Left ventricle myocardium superior (tissue), 1 donor: Measurements from ENCODE around the gene PTGIR. TPM values are rescaled to one million over a fixed set of nuclear protein-coding genes. Genes with fewer than 3 reads are reported as not detected.
"Not testable (repeated sequence)": the region's sequence is repeated elsewhere in the genome, so short reads cannot be mapped to it uniquely, and the experiment has no call there.

Source experiments
- ATAC-seq: fragments of 200-7000 bp; cut with Tn5 transposase; one replicate; pipeline ENCODE4 v1.9.1; 2020; ENCODE audit warnings: mild to moderate bottlenecking, moderate library complexity
- DNase-seq: peaks from one replicate; pipeline ENCODE4 v3.0.0-alpha.2; 2020
- intact Hi-C: fragments of 100-400 bp; cut with micrococcal nuclease; formaldehyde crosslinking; loops from one replicate; pipeline ENCODE4 v1.11.0; 2022
- total RNA-seq: library from RNA; stranded (reverse); fragmentation: NEBNext Ultra II Directional; extraction: Animal tissue kit (Norgen Biotek cat#: 25700); gene quantifications from one replicate; pipeline ENCODE4 v1.2.1, GENCODE V29; 2021
- donor health status: DM: no; HTN: yes; CAD: no; lungs with severe emphysema.

The PTGIR gene
- total RNA-seq, 1 donor from 2014 or later, result 3.0 TPM

DNA sequence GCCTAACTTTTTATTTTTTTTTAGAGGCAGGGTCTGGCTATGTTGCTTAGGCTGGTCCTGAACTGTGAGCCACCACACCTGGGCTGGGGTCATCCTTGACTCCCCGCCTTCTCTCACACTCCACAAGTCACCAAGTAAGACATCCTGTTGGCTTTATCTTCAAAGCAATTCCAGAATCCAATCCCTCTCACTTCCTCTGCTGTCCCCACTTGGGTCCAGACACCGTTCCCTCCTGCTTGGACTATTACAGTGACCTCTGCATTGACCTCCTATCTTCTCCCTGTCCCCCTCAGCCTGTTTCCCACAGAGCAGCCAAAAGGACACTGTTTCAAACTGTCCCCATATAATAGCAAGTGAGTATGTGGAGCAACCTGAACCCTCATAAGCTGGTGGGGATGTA lies 15.8 kb upstream of the PTGIR start:
- DNase-seq (no peak), ATAC-seq (no peak)
- intact Hi-C loops, result no loop called here

DNA sequence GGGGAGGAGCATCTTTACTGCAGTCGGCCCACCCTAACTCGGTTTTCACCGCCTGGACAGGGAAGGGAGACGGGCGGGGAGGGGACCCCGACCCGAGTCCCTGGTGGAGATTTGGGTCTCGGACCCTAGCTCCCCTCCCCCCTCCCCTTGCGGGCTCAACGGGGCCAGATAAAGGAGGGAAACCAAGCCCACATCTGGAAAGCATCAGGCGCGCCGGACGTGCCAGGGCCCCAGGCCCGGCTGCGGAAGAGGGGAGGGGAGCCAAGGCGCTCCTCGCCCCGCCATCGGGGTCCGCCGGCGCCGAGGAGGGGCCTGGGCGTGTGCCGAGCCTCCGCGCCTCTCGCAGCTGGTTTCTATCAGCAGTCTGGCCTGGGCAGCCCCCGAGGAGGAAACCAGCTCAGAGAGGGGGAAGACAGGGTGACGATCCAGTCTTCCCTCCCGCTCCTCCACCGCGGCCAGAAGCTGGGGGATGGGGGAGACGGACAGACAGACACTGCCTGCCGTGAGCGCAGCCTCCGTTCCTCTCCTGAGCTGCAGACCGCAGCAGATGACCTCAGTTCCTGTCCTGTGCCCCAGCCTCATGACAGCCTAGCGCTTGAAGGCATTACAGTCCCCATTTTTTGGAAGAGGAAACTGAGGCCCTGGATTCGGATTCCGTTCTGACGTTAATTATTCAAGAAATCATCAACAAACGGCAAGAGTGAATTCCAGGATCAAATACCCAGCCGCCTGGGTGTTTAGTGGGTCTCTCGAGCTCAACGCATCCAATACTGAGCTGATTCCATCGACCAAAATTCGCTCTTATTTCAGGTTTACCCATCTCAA lies 14.7 kb upstream of the PTGIR start:
- intact Hi-C loops, result no loop called here
- DNase-seq (peak; percentile 75), ATAC-seq (peak; percentile 62)

DNA sequence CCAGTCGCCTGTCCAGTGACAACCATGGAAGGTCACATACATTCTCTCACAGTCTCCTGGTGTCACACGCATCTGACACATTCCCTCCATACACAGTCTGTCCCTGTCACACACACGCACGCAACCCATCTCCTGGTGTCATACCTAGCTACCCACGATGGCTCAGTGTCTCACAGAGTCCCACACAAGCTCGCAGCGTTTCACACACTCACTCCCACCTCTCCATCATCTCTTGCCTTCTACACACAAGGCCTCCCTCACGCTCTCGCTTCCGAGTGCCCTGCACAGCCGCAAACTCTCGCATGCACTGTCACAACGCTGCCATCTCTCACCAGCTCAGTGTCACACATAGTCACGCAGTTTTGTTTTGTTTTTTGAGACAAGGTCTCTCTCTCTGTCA lies 12.3 kb upstream of the PTGIR start:
- DNase-seq (no peak), ATAC-seq (no peak)
- intact Hi-C loops, result no loop called here

DNA sequence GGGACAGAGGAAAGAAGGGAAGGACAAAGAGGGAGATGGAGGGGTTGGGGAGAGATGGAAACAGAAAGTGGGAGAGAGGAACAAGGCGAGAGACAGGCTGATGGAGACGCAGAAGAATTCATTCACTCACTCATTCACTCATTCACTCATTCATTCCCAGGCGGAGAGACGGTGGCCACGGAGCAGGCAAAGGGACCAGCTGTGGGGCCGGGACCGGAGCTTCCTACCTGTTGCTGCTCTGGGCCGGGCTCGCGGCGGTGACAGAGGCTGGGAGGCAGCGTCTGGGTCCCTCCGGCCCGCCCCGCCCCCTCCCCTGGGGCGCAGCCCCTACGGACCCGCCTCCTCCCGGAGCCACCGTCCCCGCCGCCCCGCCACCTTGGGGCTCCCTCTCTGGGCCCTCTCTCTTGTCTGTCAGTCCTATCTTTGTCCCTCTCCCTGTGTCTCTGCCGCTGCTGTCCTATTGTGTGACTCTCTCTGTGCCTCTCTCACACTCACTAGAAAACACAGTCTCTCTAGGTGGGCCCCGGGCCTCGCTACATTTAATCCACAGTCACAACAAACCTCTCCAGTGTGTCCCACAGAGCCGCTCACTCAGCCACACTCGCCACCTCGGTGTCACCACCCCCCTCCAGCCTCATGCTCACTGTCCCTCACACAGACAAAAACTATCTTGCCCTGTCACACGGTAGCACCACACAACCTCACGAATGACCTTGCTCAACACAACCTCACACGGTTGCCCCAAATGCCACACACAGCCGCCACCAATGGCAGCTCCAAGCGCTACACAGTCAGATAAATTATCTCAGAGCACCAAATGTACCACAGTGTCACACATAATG lies 11.3 kb upstream of the PTGIR start, which contains the start of gene GNG8:
GNG8 (minus strand) TSS at position 283 of the 842 bp plus-strand sequence. CDS start 1,520 bp downstream, outside the sequence.
- ATAC-seq, result no peak
- intact Hi-C loops, result no loop called here
- no peak for DNase-seq

DNA sequence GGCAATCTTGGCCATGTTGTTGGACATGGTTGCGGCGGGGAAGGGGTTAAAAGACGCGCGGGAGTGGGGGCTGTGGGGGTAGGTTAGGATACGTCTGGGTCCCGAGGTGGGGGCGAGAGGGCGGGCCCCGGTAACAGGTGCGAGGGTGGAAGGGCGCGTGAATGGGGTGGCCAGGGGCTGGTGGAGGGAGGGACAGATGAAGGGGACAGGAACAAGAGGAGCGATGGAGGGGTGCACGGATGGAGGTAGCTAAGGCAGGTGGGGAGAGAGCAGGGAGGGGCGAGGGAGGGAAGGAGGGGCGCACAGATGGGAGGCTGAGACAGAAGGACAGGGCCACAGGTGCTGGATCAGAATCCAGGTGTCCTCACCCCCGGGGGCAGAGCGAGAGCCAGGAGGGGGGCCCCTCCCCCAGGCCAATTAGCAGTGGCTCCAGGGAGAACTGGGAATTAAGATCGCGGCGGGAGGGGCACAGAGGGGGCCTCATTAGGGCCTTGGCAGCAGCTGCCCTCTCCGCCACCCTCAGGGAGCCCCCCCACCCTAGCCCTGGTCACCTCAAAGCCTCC lies 9.8 kb upstream of the PTGIR start:
- DNase-seq, result no peak
- intact Hi-C loops, result no loop called here
- no peak for ATAC-seq

DNA sequence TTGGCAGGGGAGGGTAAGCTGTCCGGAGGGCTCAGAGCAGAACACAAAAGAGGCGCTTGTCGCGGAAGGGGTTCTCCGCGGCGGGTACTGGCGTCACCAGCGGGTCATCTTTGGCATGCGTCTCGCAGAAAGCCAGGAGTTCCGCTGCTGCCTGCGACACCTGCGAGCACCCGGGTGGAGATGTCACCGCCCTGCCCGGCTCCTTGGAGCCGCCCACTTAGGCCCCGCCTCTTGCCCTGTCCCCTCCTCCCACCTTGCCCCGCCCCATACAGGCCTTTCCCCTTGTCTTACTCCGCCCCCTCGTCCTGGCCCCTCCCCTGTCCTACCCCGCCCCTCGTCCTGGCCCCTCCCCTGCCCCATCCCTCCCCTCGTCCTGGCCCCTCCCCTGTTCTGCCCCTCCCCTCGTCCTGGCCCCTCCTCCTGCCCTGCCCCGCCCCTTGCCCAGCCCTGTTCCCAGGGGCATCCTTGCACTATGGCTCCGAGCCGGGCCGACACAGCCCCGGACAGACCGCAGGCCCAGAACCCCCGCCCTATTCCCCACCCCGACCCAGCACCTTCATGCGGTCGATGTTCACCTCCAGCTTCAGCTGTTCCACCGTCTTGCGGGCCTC lies 9.3 kb upstream of the PTGIR start:
- intact Hi-C loops, result no loop called here
- DNase-seq (peak; percentile 78), ATAC-seq (peak; percentile 42)

DNA sequence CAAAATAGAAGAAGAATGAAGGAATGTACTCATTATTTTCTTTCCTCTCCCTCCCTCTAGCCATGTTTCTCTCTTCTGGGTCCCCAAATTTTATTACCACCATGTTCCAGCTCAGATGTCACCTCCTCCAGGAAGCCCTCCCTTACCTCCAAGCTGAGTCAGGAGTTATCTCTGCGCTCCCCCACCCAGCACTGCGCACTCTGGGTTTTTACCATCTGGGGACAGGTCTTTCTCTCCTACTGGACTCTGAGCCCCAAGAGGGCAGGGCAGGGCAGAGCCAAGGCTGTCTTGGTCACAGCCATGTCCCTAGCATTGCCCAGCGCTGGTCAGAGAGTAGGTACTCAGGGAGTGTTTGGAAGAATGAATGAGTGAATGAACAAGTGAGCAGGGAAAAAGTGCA lies 8.2 kb upstream of the PTGIR start:
- ATAC-seq, result no peak
- no peak for DNase-seq
- intact Hi-C loops, result no loop called here

DNA sequence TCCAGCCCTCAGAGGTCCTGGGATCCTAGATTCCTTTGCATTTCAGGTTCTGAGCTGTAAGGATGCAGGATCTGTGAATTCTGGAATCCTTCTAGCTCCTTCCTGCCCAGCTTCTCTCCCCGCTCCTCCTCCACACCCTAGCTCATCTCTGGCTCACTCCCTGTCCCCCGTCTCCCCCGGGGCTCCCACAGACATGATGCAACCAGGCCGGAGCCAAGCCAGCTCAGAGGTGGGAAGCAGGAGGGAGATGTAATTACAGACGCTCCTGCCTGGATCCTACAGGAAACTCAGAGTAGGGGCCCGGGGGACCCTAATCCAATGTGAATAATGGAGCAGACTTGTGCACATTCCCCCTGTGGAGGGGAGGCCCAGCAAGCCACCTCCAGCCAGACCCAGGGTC lies 6.6 kb upstream of the PTGIR start:
- intact Hi-C loops, result no loop called here
- peak; percentile 23 for ATAC-seq
- DNase-seq, result peak; percentile 69

DNA sequence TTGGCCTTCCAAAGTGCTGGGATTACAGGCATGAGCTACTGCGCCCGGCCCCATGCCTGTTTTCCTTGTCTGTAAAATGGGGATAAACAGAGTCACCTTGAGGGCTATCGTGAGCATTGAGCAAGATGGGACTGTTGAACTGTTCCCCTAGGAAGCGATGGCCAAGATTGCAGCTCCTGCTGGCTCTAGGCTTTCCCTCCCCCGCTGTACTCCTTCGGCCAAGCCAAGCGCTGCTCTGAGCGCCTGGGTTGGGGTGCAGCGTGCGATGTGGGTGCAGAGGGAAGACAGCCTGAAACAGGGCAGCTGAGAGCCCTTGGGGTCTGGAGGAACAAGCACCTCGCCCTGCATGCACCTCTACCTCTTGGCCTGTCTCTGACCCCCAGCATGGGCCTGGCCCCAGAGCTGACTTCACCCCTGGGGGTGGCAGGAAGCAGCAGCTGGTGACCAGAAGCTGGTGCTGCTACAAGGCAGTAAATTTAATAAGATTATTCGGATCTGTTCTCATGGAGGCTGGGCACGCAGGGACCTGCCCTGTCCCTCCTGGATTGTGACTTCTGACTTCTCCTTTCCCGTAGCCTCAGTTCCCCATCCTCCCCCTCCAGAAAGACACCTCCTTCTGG lies 5.8 kb upstream of the PTGIR start:
- intact Hi-C loops, result no loop called here

DNA sequence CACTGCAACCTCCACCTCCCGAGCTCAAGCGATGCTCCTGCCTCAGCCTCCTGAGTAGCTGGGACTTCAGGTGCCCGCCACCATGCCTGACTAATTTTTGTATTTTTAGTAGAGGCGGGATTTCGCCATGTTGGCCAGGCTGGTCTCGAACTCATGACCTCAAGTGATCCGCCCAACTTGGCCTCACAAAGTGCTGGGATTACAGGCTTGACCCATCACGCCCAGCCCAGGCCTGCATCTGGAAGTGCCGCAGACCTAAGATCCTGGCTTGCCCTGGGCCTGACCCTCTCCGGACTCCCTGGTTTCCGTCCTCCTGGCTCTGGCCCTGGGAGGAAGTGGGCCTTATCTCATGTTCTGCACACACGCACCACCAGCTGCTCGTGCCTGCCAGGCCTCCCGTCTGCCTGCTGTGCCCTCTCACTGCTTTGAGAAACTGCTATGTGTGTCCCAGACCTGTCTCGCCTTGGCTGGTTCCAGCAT lies 4.7 kb upstream of the PTGIR start:
- intact Hi-C loops, result no loop called here
- peak; percentile 63 for DNase-seq
- peak; percentile 14 for ATAC-seq

More for the DNA sequence above, 5.8 kb upstream of the PTGIR start:
- no peak for DNase-seq
- peak; percentile 35 for ATAC-seq

DNA sequence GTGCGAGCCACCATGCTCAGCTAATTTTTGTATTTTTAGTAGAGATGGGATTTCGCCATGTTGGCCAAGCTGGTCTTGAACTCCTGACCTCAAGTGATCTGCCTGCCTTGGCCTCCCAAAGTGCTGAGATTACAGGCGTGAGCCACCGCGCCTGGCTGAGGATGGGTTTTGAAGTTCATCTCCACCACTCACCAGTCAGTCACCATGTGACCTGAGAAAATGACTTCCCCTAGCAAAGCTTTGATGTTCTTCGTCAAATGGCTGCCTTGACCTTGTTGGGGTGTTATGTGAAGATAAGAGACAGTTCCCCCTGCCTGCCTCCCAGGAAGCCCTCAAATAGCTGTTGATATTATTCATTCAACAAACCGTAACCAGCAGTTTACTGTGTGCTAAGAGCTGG lies 4.1 kb upstream of the PTGIR start:
- intact Hi-C loops, ATAC-seq, DNase-seq: not testable (repeated sequence)

DNA sequence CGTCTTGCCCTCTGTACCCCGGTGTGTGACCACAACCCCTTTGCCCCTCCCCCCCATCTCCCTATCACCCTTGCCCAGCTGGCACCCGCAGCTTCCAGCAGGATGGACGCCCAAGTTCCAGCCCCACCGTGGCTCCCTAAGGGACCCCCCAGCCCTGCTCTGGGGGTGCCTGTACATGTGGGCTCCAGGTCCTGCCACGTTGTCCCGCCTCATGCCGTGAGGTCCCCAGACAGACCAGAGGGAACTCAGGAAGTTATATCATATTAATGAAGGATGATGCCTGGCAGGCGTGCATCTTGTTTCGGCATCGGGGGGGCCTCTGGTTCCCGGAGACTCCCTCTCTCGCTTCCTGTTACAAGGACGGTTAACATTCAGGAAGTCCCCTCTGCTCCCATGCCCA lies 1.6 kb upstream of the PTGIR start:
- intact Hi-C loops, result no loop called here
- no peak for DNase-seq
- ATAC-seq, result no peak

DNA sequence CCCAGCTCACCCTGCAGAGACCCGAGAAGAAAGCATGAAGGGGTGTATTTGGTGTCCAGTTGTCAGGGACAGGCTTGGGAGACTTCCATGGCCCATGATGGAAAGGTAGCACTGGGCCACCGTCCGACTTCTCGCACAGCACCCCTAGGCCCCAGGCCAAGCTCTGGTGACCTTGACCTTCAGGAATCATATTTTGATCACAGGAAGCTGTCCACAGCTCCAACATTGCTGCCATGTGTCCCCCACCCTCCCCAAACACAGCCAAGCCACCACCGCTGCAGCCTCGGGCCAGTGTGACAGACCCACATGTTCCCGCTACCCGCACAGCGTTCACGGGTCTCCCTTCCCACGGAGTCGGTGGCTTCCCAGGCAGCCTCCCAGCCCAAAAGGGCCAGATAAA lies 842 bp upstream of the PTGIR start:
- ATAC-seq (peak; percentile 3), DNase-seq (peak; percentile 51)
- intact Hi-C loops, result no loop called here

DNA sequence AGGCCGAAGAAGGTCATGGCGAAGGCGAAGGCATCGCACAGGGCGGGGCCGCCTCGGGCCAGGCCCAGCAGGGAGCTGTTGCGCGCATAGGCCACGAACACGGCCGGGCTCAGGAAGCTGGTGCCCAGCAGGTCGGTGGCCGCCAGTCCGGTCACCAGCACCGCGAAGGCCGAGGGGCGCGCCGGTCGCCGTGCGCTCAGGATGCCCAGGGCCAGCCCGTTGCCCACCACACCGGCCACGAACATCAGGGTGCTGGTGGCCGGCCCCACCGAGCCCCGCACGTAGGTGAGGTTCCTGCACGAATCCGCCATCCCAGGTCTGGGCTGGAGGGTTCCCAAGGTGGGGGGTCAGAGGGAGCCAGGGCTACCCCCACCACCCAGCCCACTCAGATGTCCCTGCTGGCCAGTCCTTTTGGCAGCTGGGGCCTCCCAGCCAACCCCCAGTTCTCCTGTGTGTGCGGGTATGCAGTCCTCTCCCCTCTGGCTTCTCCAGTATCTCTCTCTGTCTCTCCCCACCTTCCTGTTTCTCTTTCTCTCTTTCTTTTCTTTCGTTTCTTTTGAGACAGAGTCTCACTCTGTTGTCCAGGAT lies 880 bp downstream of the PTGIR start:
- DNase-seq (peak; percentile 17), ATAC-seq (no peak)
- intact Hi-C loops, result no loop called here

DNA sequence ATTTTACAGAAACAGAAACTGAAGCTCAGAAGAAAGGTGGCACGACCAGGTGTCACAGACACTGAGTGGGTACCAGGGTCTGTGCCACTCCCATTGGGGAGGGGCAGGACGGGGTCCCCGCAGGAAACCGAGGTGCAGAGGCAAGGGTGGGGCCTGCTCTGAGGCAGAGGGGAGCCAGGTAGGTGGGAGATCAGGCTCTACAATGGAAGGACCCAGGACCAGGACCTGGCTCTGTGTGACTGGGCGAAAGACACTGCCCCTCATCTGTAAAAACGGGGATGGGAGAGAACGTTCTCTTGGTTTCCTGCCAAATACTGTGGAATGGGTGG lies 2.8 kb downstream of the PTGIR start:
- no peak for DNase-seq
- ATAC-seq, result no peak
- intact Hi-C loops, result no loop called here

DNA sequence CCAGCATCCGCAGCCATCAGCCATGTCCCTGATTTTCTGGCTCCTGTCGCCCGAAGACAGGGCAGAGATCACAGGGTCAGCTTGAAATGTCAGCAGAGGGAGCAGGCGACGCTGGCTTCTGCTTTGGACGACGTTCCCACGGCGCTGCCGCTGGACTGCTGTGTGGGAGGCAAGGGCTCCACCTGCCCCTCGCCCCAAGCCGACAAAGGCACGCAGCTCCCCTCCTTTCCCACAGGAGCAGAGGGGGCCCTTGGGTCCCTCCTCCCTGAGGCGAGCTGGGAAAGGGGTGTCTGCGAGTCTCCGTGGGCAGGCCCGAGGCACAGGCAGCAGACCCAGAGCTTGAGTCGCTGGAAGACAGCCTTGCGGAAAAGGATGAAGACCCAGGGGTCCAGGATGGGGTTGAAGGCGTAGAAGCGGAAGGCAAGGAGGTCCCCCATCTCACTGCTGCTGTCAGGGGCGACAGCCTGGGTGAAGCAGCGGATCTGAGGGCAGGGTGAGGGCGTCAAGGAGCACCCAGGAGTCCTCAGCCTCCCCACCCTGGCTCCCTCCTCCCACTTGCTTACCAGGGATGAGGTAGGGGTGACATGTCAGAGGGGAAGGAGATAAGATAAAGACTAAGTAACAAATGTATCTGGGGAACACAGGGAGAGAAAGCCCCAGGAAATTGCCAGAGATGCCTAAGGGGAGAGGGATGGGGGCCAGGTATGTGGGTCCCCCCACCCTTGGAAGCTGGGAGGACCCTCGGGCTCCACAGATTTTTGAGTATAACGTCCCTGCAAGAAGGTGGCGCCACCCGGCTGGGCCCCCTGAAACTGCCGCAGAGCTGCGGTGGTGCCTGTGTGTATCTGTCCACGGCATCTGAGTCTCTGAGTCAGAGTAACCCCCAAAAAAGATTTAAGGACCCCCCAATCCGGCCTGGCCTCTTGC lies 3.4 kb downstream of the PTGIR start:
- ATAC-seq, result no peak
- intact Hi-C loops, result no loop called here
- peak; percentile 35 for DNase-seq

DNA sequence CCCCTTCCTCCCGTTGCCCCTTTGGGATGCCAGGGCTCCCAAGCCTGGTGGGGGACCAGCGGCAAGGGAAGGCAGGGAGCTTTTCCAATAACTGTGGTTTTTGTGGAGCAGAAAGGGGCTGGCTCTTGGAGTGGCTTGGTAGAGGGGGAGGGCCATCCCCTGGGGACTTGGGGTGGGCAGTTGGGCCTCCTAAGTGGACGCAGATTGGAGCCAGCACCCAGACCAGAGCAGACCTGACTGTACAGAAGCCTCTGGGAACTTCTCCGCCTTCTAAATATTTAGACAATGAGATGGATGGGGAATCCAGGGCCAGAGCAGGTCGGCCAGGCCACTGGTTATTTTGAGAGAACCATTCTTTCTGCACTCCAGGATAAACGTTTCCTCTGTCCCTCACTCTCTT lies 4.2 kb downstream of the PTGIR start:
- intact Hi-C loops, result no loop called here
- DNase-seq, result no peak
- no peak for ATAC-seq

DNA sequence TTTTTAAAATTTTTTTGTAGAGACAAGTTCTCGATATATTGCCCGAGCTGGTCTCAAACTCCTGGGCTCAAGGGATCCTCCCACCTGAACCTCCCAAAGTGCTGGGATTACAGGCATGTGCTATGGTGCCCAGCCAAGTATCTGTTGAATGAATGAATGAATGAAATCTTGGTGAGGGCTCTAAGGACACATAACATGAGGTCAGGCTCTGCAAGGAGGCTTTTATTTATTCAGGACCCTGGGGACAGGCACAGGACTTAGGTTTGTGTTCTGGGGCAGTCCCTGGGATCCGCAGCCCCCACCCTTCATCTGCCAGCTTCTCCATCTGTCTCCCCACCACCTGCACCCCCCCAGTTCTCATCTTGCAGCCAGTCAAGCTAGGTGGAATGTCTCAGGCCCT lies 4.6 kb downstream of the PTGIR start:
- no peak for DNase-seq
- no peak for ATAC-seq
- intact Hi-C loops, result no loop called here
